ENCODE results near the gene HDAC7.

HDAC7 gene

GRCh38 chr12:47743311-47743860, 76.3 kb downstream of the HDAC7 start:
- no peak for DNase-seq

GRCh38 chr12:47742253-47742825, 77.4 kb downstream of the HDAC7 start:
- DNase-seq, result peak; percentile 67 to 76

DNA sequence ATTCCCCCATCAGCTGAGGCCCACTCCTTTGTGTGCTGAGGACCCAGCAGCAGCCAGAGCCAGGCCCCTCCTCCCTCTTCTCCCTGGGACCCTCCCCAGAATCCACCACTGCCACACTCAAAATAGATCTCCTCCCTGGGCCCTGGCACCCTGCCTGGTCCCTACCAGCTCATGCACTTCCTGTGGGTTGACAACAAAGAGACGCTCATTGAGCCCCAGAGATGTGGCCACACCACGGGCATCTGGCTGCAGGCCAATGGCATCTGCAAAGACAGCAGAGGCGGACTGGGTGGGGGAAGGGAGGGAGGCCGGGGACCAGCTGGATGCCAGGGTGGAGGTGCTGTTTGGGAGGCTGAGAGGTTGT, 78.4 kb downstream of the HDAC7 start:
- peak; percentile 74 to 81 for DNase-seq

DNA sequence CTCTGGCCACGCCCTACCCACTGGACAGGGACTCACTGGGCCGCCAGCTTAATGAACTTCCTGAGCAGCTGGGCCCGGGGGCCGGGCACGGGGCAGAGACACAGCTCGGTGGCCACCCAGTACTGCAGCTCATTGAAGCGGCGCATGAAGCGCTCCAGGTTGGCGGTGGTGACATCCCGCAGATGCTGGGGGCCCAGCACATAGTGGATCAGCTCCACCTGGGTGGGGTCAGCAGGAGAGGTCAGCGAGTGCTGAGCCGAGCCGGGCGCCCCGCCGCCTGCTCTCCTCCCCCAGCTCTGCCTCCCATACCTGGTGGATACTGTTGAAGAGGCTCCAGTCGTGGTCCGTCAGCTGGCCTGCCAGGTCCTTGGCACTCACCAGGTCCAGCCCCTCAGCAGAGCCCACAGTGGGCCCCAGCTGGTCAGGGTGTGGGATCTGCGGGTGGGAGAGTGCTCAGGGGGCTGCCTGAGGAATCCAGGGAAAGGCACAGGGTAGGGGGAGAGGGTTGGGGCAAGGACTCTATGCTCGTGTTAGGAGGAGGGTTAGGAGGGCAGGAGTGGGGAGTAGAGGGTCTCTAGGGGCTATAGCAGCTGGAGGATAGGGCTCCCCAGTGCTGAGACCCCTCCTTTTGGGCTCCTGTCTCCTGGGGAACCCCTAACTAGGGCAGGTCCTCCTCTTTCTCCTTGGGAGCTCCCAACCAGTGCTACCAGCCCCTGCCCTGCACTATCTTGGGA, 78.9 kb downstream of the HDAC7 start:
- DNase-seq, result no peak

DNA sequence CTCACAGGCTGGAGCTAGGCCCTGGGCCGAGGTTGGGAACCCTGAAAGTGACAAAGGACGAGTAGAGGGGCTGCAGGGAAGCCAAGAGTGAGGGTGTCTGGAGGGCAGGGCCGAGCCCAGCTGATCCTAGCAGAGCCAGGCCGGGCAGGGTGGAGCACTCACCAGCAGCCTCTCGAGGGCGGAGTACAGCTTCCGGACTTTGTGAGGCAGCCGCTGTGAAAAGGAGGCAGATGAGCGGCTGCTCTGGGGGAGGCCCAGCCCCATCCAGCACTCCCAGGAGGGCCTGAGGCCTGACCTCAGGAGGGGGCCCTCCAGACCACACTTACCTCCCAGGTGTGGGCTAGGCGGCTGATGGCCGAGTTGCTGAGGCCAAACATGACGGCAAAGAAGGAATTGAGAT, 79.7 kb downstream of the HDAC7 start:
- DNase-seq, result no peak

GRCh38 chr12:47739297-47739696, 80.4 kb downstream of the HDAC7 start:
- DNase-seq, result no peak

DNA sequence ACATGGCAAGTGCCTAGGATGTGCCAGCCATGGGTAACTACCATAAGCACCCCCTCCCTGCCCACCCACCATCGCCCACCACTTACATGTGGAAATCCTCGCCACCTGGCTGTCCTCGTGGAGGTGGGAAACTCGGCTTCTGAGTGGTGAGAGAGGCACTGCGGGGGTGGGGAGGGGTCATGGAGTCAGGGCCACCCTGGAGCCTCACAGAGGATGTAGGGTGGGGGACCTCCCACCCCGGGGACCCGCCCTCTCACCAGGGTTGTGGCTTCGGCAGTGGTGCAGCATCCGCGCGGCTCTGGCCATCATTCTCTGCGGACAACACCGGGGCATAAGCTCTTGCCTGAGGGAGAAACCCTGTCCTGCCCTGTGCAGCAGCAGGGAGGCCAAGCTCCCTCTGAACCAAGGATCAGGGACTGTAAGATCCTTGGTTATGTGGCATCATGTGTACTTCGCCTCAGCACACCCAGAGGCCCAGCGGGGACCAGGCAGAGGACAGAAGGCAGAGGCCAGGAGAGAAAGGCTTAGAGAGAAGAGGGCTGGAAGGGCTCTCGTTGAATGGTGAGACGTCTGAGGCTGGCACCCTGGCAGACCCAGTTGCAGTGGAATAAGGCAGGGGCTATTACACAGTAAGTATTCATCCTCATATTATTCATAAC, 81.6 kb downstream of the HDAC7 start:
- no peak for DNase-seq

- DNase-seq, result no peak
Observed at GRCh38 chr12:47736877-47737676, 82.6 kb downstream of the HDAC7 start.

DNA sequence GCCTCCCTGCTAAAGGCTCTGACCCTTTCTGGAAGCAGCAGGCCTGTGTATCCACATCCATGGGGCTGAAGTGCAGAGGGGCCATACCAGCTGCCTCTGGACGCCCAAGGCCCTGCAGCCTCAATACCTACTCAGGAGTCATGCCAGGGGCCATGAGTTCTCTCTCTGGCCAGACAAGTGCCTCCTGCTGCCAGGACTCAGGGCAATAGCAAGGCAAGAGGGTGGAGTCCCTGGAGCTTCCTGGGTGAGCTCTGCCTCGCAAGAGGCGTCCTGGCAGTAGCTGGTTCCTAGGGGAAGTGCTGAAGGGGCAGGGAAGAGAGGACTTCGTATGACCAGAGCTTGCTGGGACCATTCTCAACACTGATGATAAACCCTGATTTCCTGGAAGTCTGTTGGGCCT, 83.5 kb downstream of the HDAC7 start:
- no peak for DNase-seq

- DNase-seq, result no peak
Observed at GRCh38 chr12:47735649-47736048, 84.1 kb downstream of the HDAC7 start.

DNA sequence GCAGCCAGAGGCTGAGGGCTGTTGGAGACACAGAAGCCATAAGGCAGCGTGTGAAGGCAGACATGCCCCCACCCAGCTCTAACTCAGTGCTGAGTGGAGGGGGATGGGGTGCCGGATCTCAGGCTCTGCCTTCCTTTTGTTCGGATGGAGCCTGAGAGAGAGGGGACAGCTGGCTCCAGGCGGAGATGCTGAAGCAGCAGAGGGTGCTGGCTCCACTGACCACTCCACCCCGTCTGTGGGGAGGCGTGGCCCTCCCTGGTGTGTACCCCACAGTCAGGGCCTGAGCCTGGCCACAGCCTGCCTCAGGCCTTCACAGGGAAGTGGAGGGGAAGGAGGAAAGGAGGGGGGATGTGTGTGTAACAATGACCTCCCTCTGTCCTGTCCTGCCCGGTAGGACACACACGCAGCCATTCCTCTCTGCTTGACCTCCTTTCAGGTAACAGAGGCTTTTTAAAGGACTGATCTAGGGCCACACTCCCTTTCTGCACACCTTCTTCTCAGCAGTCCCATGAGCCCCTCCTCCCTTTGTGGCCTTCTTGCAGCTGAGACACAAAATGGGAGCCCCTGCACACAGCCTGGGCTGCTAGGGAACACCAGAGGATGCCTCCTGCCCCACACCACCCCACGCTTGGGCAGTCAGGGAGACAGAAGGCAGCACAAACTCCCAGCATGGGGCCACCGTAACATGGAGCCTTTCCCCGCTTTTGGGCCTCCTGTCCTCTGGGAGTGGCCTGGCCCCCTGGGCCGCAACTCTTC, 84.8 kb downstream of the HDAC7 start:
- no peak for DNase-seq

- DNase-seq, result no peak
Observed at GRCh38 chr12:47733142-47733541, 86.6 kb downstream of the HDAC7 start.

Measured in CD4-positive, alpha-beta T cell treated with Interleukin-4 for 1 hour (primary cell).